Tibial artery (tissue), 4 donors: ENCODE results near the gene KIF22.
A peak's percentile ranks its signal among the peaks of the same experiment; 100 is the strongest.

Source experiments
- DNase-seq, 2 donors: peaks; one replicate each; pipeline ENCODE4 v3.0.0-alpha.2; 2019
- H3K27ac ChIP-seq, 2 donors: fragments of 200-600 bp; sonication (generic) in 1 of 2; 1 replicate in 1 of 2; 2 replicates in 1 of 2; pipeline ENCODE4 v1.5.1; 2018 to 2019; ENCODE audit warnings: mild to moderate bottlenecking in 1 of 2
- H3K27me3 ChIP-seq, 2 donors: fragments of 200-600 bp; sonication (generic) in 1 of 2; one replicate each; pipeline versions ENCODE4 v1.5.1 to v1.6.0; 2016 to 2019
- H3K36me3 ChIP-seq, 3 donors: fragments of 200-600 bp; sonication (generic) in 2 of 3; one replicate each; pipeline ENCODE4 v1.5.1; 2016 to 2019; ENCODE audit warnings: mild to moderate bottlenecking in 2 of 3
- H3K4me1 ChIP-seq, 4 donors: fragments of 200-600 bp; sonication (generic) in 2 of 4; 1 replicate in 3 of 4; 2 replicates in 1 of 4; pipeline ENCODE4 v1.5.1; 2016 to 2019
- H3K4me3 ChIP-seq, 2 donors: fragments of 200-600 bp; sonication (generic) in 1 of 2; 1 replicate in 1 of 2; 2 replicates in 1 of 2; pipeline ENCODE4 v1.5.1; 2018 to 2019; ENCODE audit warnings: mild to moderate bottlenecking in 2 of 2
- H3K9me3 ChIP-seq, 3 donors: fragments of 200-600 bp; sonication (generic) in 1 of 3; one replicate each; pipeline ENCODE4 v1.5.1; 2016 to 2019
- intact Hi-C: fragments of 100-400 bp; cut with DNase I; formaldehyde crosslinking; loops from one replicate; pipeline ENCODE4 v1.15.0; 2023; ENCODE audit warnings: low total_unique reads
- TF ChIP-seq, protein P1 (sequence below), 2 experiments: fragments of 200-600 bp in 1 of 2; fragments of 450-650 bp in 1 of 2; IDR thresholded peaks; one replicate each; pipeline ENCODE4 v1.5.1; 2017 to 2019; ENCODE audit warnings: antibody characterized with exemption in 2 of 2, mild to moderate bottlenecking in 1 of 2, moderate library complexity in 1 of 2

Gene KIF22

GRCh38 chr16:29821643-29822115, 31.1 kb downstream of the KIF22 start:
- intact Hi-C loops: no loop called here
- peak overlapping the region; percentile 89 to 90 for H3K27ac ChIP-seq
- TF ChIP-seq, protein P1, sequence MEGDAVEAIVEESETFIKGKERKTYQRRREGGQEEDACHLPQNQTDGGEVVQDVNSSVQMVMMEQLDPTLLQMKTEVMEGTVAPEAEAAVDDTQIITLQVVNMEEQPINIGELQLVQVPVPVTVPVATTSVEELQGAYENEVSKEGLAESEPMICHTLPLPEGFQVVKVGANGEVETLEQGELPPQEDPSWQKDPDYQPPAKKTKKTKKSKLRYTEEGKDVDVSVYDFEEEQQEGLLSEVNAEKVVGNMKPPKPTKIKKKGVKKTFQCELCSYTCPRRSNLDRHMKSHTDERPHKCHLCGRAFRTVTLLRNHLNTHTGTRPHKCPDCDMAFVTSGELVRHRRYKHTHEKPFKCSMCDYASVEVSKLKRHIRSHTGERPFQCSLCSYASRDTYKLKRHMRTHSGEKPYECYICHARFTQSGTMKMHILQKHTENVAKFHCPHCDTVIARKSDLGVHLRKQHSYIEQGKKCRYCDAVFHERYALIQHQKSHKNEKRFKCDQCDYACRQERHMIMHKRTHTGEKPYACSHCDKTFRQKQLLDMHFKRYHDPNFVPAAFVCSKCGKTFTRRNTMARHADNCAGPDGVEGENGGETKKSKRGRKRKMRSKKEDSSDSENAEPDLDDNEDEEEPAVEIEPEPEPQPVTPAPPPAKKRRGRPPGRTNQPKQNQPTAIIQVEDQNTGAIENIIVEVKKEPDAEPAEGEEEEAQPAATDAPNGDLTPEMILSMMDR (IDR thresholded peaks at IDR 0.05): no peak
- H3K4me1 ChIP-seq: peaks cover 7 to 83% (median 67%) of the 10 kb centered on the region in 4 donors
- H3K36me3 ChIP-seq: peaks cover 5 to 22% (median 9%) of the 10 kb centered on the region in 3 donors
- no peak for DNase-seq
- no peaks in the 10 kb centered on the region for H3K9me3 ChIP-seq
- H3K27me3 ChIP-seq: no peaks in the 10 kb centered on the region
- peak overlapping the region; percentile 59 to 72 for H3K4me3 ChIP-seq

DNA sequence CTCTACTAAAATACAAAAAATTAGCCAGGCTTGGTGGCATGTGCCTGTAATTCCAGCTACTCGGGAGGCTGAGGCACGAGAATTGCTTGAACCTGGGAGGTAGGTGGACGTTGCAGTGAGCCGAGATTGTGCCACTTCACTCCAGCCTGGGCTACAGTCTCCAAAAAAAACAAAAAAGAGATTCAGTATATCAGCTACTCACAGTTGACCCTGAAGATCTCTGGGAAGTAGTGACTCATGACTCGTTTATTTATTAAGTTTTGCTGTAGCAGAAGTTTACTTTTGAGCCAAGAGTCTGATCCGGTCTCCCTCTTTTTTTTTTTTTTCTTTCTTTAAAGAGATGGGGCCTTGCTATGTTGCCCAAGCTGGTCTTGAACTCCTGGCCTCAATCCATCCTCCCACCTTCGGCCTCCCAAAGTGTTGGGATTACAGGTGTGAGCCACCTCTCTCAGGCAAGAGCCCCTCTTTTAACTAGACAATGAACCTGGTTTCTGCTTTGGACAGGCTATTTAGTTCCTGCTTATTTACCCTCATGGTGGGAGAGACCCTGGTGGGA, 34.1 kb downstream of the KIF22 start:
- no peak for DNase-seq
- TF ChIP-seq, protein P1 (IDR thresholded peaks at IDR 0.05): no peak
- peak overlapping the region; percentile 60 to 64 for H3K27ac ChIP-seq
- H3K4me1 ChIP-seq: peaks cover 7 to 71% (median 60%) of the 10 kb centered on the region in 4 donors
- H3K9me3 ChIP-seq: no peaks in the 10 kb centered on the region
- peaks cover under 1 to 3% (median under 1%) of the 10 kb centered on the region in 3 donors for H3K36me3 ChIP-seq
- H3K4me3 ChIP-seq: no peak overlapping the region
- intact Hi-C loops: loop anchor here (5.0 kb wide), 1 partner anchor 38 kb away; the partner anchor contains the start of gene CDIPT
- H3K27me3 ChIP-seq: no peaks in the 10 kb centered on the region

DNA sequence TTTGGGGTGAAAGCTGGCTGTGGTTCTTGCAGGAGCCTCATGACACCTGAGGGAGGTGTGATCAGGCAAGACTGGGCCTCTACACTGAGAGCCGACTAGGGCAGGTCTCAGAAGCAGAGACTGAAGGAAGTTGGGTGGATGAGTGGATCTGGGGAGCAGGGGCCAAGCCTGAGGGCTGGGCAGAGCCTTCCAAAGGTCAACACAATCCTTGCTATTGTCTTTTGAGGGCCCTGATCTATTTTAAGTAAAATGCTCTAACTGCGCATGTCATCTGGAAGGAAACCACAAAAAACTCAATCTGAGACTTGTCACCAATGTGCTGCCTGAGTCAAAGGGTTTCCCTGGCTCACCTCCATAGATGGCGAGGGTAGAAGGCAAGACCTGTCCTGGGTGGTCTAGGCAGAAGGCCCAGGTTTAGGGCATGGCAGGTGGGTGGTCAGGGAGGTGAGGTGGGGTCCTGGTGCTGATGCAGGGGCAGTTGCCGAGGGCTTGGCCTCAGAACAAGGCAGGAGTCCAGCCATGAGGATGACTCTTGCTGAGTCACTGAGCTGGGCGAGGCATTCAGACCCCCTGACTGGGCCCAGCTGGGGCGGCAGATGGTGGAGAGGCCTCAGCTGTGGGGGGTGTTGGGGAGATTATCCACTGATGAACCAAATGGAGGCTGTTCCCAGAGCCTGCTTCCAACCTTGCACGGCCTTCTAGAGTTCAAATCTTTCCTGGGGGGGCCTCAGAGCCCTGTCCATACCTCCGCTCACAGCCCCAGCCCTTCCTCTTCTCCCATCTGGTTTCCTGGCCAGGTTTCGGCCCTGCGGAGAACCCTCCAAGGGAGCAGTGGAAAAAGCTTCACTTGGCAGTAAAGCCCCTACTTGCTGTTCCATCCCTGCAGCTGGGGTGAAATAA, 34.8 kb downstream of the KIF22 start:
- no peak overlapping the region for H3K4me3 ChIP-seq
- no peak for DNase-seq
- no peaks in the 10 kb centered on the region for H3K9me3 ChIP-seq
- peaks cover 0 to 9% (median 1%) of the 10 kb centered on the region in 3 donors for H3K36me3 ChIP-seq
- TF ChIP-seq, protein P1 (IDR thresholded peaks at IDR 0.05): no peak
- no peaks in the 10 kb centered on the region for H3K27me3 ChIP-seq
- intact Hi-C loops: loop anchor here (5.0 kb wide), 1 partner anchor 37 kb away; the partner anchor contains the start of gene CDIPT
- peaks cover 7 to 69% (median 55%) of the 10 kb centered on the region in 4 donors for H3K4me1 ChIP-seq
- peak overlapping the region; percentile 60 to 64 for H3K27ac ChIP-seq

DNA sequence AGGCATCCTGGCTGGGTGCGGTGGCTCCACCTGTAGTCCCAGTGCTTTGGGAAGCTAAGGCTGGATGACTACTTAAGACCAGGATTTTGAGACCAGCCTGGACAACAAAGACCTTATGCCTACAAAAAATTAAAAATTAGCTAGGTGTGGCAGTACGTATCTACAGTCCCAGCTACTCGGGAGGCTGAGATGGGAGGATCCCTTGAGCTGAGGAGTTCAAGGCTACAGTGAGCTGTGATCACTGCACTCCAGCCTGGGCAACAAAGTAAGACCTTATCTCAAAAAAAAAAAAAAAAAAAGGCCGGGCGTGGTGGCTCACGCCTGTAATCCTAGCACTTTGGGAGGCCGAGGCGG, 35.8 kb downstream of the KIF22 start:
- TF ChIP-seq, protein P1 (IDR thresholded peaks at IDR 0.05): no peak
- Histone ChIP-seq H3K9me3 (no peaks in the 10 kb centered on the region), H3K4me1 (peaks cover 7 to 67% (median 51%) of the 10 kb centered on the region in 4 donors), H3K4me3 (no peak overlapping the region), H3K27ac (peak overlapping the region; percentile 60 to 64), H3K27me3 (no peaks in the 10 kb centered on the region), H3K36me3 (peaks cover 5 to 19% (median 11%) of the 10 kb centered on the region in 3 donors)
- intact Hi-C loops: loop anchor here (5.0 kb wide), 1 partner anchor 36 kb away; the partner anchor contains the start of gene CDIPT
- no peak for DNase-seq

- Histone ChIP-seq H3K36me3 (peaks cover 42 to 60% (median 43%) of the 10 kb centered on the region in 3 donors), H3K9me3 (no peaks in the 10 kb centered on the region), H3K4me3 (no peak overlapping the region), H3K27me3 (no peaks in the 10 kb centered on the region), H3K27ac (no peak overlapping the region), H3K4me1 (peaks cover 0 to 27% (median 9%) of the 10 kb centered on the region in 4 donors)
- no peak for DNase-seq
- TF ChIP-seq, protein P1 (IDR thresholded peaks at IDR 0.05): no peak
- intact Hi-C loops: no loop called here
Observed at GRCh38 chr16:29830774-29831173, 40.2 kb downstream of the KIF22 start.
